ENCODE measurements around the gene CMTM7. TPM values are rescaled to one million over a fixed set of nuclear protein-coding genes. Genes with fewer than 3 reads are reported as not detected.

The CMTM7 gene
- total RNA-seq, 1 donor: 10.1 TPM

DNA sequence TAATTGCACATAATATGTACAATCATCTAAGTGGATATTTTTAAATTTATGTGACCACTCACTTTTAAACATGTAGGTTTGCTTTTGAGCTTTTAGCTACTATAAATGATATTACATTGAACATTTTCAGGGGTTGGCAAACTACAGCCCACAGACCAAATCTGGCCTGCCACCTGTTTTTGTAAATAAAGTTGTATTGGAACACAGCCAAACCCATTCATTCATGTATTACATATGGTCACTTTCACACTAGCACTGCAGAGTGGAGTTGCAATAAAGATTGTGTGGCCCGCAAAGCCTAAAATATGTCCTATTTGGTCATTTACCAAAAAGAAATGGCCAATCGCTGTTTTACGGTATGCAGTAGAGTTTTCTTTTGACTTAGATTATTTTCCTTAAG is 21.2 kb downstream of the CMTM7 start:
- H3K4me3 ChIP-seq (ENCODE audit: low read depth, low read length): no peak overlapping the region
- TF ChIP-seq CTCF (IDR thresholded peaks at IDR 0.05; ENCODE audit: insufficient read depth, low read length): no peak
- no peak for DNase-seq (ENCODE audit: low read depth)

GRCh38 chr3:32413845-32414521 is 22.3 kb downstream of the CMTM7 start:
- H3K4me3 ChIP-seq (ENCODE audit: low read depth, low read length): no peak overlapping the region
- TF ChIP-seq CTCF (IDR thresholded peaks at IDR 0.05; ENCODE audit: insufficient read depth, low read length): no peak
- no peak for DNase-seq (ENCODE audit: low read depth)

DNA sequence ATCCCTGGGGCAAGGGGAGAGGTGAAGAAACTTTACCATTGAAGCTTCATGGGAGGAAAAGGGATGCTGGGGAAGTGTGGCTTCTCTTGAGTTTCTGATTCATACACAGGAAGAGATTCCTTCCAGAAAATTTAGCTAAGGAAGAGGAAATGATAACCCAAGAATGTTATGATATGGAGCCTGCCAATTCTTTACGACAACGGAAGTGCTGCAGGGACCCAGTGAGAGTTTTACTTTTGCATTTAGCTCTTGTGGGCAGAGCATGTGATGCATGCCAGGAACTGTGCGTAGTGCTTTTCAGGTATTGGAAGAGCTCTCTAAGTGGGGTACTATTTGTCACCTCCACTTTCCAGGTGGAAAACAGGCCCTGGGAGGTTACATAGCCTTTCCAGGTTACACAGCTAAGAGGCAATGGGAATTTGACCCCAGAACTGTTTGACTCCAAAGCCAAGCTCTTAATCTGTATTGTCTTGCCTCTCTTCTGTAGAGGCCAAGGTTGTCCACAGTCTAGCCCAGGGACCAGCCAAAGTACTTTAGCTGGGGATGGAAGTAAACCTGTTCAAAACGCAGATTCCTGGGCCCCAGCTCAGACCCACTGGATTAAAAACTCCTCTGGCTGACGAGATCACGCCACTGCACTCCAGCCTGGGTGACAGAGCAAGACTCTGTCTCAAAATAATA is 23.0 kb downstream of the CMTM7 start:
- TF ChIP-seq CTCF (IDR thresholded peaks at IDR 0.05; ENCODE audit: insufficient read depth, low read length): no peak
- no peak overlapping the region for H3K4me3 ChIP-seq (ENCODE audit: low read depth, low read length)
- peak; percentile 86 for DNase-seq (ENCODE audit: low read depth)

DNA sequence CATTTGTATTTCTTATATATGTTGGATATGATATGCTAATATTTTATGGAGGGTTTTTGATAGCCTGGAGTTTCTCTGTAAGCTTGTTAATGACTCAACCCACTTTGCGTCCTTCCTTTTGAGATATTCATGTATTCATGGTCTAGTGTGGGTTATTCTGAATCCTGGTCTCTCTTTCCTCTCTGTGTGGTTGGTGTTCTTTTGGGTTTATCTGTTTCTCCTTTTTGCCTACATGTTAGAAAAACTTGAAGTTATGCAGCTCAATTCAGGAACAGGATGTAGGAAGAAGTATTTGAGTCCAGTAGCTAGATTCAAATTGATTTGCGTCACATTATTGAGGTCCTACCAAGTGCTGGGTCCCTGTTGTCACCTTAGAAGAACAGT is 28.1 kb downstream of the CMTM7 start:
- no peak for TF ChIP-seq CTCF (IDR thresholded peaks at IDR 0.05; ENCODE audit: insufficient read depth, low read length)
- no peak for DNase-seq (ENCODE audit: low read depth)
- H3K4me3 ChIP-seq (ENCODE audit: low read depth, low read length): no peak overlapping the region

- peak; percentile 36 for DNase-seq (ENCODE audit: low read depth)
- TF ChIP-seq CTCF (IDR thresholded peaks at IDR 0.05; ENCODE audit: insufficient read depth, low read length): peak; percentile 25
- no peak overlapping the region for H3K4me3 ChIP-seq (ENCODE audit: low read depth, low read length)
Observed at GRCh38 chr3:32420126-32421038, 28.7 kb downstream of the CMTM7 start.

- no peak for DNase-seq (ENCODE audit: low read depth)
- no peak for TF ChIP-seq CTCF (IDR thresholded peaks at IDR 0.05; ENCODE audit: insufficient read depth, low read length)
- H3K4me3 ChIP-seq (ENCODE audit: low read depth, low read length): no peak overlapping the region
Observed at GRCh38 chr3:32421185-32421584, 29.5 kb downstream of the CMTM7 start.
